Measurements from ENCODE around the gene PLP2. TPM values are rescaled to one million over a fixed set of nuclear protein-coding genes. Genes with fewer than 3 reads are reported as not detected.
A peak's percentile ranks its signal among the peaks of the same experiment; 100 is the strongest.

PLP2 gene
- total and polyA plus RNA-seq, 5 donors: 83.0 to 96.4 (median 89.0) TPM

DNA sequence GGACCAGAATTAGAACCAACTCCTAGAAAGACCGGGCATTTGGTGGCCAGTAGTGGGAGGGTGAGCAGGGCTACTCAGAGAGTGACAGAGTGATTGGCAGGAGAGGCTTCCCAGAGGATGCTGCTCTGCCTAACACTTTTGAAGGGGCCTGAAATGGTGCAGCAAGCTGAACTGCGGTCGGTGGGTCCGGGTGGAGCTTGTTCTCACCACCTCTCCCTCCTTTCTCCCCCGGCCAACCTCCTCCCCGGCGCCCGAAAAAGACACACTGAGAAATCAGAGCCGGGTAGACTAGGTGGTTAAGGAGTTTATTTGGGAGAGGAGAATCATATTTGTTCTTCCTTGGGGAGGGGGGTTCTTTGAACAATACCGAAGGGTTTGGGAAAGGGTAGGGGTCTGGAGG is 15.8 kb downstream of the PLP2 start:
- WGBS: 69% methylated on average over 10 of the region's 10 CpGs
- ATAC-seq: no peak
- Histone ChIP-seq H3K4me3 (ENCODE audit: low read length) (no peak overlapping the region), H3K9me3 (ENCODE audit: control insufficient read depth, low read length) (no peaks in the 10 kb centered on the region), H3K27me3 (ENCODE audit: control insufficient read depth, insufficient read depth) (no peaks in the 10 kb centered on the region), H3K27ac (ENCODE audit: low read length) (no peak overlapping the region), H3K4me1 (ENCODE audit: control insufficient read depth, insufficient read depth, low read length) (peaks cover 4% of the 10 kb centered on the region)
- peak in 1 of 3 donors; percentile 34 for DNase-seq
- intact Hi-C loops (cut with DNase I): no loop called here

DNA sequence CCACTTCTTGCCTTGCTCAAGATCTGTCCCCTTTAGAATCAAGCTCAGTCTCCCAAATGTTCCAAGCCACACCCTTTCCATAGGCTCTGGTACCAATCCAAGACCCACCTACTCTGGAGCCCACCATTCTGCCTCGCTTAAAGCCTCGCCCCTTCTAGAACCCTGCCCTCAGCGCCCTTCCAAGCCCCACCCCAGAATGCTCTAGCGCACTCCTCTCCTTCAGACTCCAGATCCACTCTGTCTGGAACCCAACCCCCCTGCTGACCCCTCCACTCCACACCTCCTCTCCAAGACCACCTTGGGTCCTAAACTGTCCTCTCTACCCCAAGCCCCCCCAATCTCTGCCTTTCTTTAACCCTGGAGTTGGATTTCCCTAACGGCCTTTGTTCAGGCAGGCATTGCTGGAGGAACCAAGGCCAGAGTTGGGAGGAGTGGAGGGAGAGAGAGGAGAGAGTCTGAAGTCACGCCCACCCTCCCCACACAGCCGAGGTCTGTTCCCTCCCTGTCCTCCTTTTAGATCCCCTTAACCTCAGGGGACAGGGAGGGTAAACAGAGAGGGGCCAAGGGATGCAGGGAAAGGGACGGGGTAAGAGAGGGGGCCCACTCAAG is 16.9 kb downstream of the PLP2 start:
- peak in 1 of 3 donors; percentile 32 for DNase-seq
- Histone ChIP-seq H3K4me3 (ENCODE audit: low read length) (no peak overlapping the region), H3K9me3 (ENCODE audit: control insufficient read depth, low read length) (no peaks in the 10 kb centered on the region), H3K4me1 (ENCODE audit: control insufficient read depth, insufficient read depth, low read length) (peaks cover 4% of the 10 kb centered on the region), H3K27ac (ENCODE audit: low read length) (peak overlapping the region; percentile 28), H3K27me3 (ENCODE audit: control insufficient read depth, insufficient read depth) (no peaks in the 10 kb centered on the region)
- WGBS: 63% methylated on average over 8 of the region's 8 CpGs
- intact Hi-C loops (cut with DNase I): no loop called here
- ATAC-seq: no peak

DNA sequence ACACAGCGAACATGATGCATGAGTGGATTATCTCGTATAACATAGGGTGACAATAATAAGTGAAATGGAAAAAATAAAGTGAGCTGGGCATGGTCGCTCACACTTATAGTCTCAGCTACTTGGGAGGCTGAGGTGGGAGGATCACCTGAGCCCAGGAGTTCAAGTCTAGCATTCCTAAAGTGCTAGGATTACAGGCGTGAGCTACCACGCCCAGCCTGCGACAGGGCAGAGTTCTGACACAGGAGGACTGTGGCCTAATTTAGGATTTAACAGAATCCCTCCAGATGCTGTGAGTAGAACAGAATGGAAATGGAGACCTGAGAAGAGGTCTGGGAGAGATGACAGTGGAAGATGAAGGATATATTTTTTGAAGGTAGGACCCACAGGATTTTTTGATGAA is 17.9 kb downstream of the PLP2 start:
- Histone ChIP-seq H3K27me3 (ENCODE audit: control insufficient read depth, insufficient read depth) (no peaks in the 10 kb centered on the region), H3K27ac (ENCODE audit: low read length) (peak overlapping the region; percentile 48), H3K9me3 (ENCODE audit: control insufficient read depth, low read length) (no peaks in the 10 kb centered on the region), H3K4me1 (ENCODE audit: control insufficient read depth, insufficient read depth, low read length) (peaks cover 4% of the 10 kb centered on the region), H3K4me3 (ENCODE audit: low read length) (no peak overlapping the region)
- ATAC-seq (no peak), DNase-seq (peak in 1 of 3 donors; percentile 6)
- 83% methylated on average over 6 of the region's 6 CpGs for WGBS
- intact Hi-C loops (cut with DNase I): loop anchor here in 2 of 4 donors (10.0 kb wide), 2 partner anchors 75 to 85 kb away; partner anchors contain the start of genes FOXP3 (in 1 of the 2) and PPP1R3F (in 1 of the 2)

DNA sequence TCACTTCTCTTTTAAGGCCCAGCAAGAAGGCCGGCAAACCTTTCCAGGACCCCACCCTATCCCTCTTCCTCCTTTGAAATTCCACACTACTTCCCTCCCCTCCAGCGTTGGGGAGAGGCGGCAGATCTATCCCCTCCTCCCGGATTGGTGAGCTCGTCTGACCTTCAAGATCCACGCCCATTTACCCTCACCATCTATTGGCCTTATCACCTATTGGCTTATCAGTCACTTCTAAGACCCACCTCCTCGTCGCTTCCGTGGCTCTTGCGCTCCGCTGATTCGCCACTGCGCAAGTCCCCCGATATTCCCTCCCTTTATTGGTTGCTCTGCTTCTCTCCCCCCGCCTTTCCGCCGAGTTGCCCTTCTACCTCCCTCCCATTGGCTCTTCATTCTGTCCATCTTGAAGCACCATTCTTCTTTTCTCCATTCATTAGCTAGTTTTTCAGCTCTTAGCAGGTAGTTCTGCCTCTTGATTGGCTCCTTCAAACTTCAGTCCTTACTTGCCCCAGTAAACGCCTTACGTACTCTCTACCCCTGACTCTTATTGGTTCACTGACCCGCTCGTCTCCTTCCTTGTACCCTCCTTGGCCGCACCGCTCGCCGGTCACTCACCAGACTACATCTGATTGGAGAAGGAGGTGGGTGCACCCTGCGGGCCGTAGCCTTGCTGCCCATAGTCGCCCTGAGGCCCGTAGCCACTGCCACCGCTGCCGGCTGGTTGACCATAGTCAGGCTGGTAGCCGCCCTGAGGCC is 19.3 kb downstream of the PLP2 start:
- ATAC-seq (peak; percentile 94), DNase-seq (peak; percentile 90 to 95 (median 94))
- intact Hi-C loops (cut with DNase I): loop anchor here in 2 of 4 donors (10.0 kb wide), 2 partner anchors 74 to 84 kb away; partner anchors contain the start of genes FOXP3 (in 1 of the 2) and PPP1R3F (in 1 of the 2)
- Histone ChIP-seq H3K9me3 (ENCODE audit: control insufficient read depth, low read length) (no peaks in the 10 kb centered on the region), H3K27ac (ENCODE audit: low read length) (peak overlapping the region; percentile 93), H3K27me3 (ENCODE audit: control insufficient read depth, insufficient read depth) (no peaks in the 10 kb centered on the region), H3K4me3 (ENCODE audit: low read length) (peak overlapping the region; percentile 53), H3K4me1 (ENCODE audit: control insufficient read depth, insufficient read depth, low read length) (no peaks in the 10 kb centered on the region)
- under 1% methylated on average over 32 of the region's 32 CpGs for WGBS

DNA sequence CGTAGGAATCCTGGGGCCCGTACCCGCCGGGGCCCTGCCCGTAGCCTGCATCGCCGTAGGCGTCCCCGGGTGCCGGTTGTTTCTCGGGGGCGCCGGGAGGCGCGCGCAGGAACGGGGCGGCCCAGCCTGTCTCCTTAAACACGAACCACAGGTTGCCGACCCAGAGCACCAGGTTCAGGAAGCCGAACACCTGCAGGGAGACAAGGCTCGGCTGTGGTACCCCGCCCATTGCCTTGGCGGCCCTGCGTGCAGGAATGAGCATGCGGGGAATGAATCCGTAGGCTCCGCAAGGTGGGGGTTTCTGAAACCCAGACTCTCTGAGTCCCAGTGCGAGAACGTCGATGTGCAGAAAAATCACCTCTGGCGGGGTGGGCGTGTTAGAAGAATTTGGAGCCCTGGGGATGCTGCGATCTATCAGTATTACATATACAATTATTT is 19.9 kb downstream of the PLP2 start:
- intact Hi-C loops (cut with DNase I): loop anchor here in 2 of 4 donors (10.0 kb wide), 2 partner anchors 73 to 83 kb away; partner anchors contain the start of genes FOXP3 (in 1 of the 2) and PPP1R3F (in 1 of the 2)
- WGBS: 1% methylated on average over 34 of the region's 34 CpGs
- peak overlapping the region; percentile 53 for H3K4me3 ChIP-seq (ENCODE audit: low read length)
- H3K27me3 ChIP-seq (ENCODE audit: control insufficient read depth, insufficient read depth): no peaks in the 10 kb centered on the region
- DNase-seq (no peak), ATAC-seq (no peak)
- H3K4me1 ChIP-seq (ENCODE audit: control insufficient read depth, insufficient read depth, low read length): no peaks in the 10 kb centered on the region
- peak overlapping the region; percentile 90 for H3K27ac ChIP-seq (ENCODE audit: low read length)
- H3K9me3 ChIP-seq (ENCODE audit: control insufficient read depth, low read length): no peaks in the 10 kb centered on the region

DNA sequence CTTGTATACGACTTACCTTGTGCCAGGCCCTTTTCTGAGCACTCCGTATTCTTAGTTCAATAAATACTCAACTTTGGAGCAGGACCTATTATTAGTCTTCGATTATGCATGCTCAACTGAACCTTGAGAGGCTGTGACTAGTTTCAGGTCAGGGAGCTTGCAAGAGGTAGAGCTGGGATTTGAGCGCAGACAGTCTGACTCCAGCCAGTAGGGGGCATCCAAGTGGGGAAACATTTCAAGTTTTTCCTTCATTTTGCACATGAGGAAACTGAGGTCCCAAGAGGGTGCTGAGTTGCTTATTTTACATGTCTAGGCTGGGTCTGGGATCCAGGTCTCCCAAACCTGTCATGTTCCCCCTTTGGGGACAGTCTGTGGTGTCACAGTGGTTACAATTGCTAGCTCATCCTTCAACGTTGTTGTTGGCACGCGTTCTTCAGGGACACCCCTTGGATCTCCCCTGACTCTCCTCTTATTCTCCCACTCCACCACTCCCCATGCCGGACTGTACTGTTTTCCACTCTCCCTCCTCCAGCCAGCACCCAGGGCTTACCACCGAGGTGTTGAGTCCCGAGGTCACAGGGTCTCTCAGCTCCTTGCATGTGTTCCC is 21.1 kb downstream of the PLP2 start:
- H3K27me3 ChIP-seq (ENCODE audit: control insufficient read depth, insufficient read depth): no peaks in the 10 kb centered on the region
- ATAC-seq (no peak), DNase-seq (peak in 1 of 3 donors; percentile 27)
- H3K27ac ChIP-seq (ENCODE audit: low read length): no peak overlapping the region
- WGBS: 58% methylated on average over 10 of the region's 10 CpGs
- no peaks in the 10 kb centered on the region for H3K4me1 ChIP-seq (ENCODE audit: control insufficient read depth, insufficient read depth, low read length)
- intact Hi-C loops (cut with DNase I): loop anchor here in 2 of 4 donors (10.0 kb wide), 2 partner anchors 72 to 82 kb away; partner anchors contain the start of genes FOXP3 (in 1 of the 2) and PPP1R3F (in 1 of the 2)
- H3K4me3 ChIP-seq (ENCODE audit: low read length): no peak overlapping the region
- H3K9me3 ChIP-seq (ENCODE audit: control insufficient read depth, low read length): no peaks in the 10 kb centered on the region

DNA sequence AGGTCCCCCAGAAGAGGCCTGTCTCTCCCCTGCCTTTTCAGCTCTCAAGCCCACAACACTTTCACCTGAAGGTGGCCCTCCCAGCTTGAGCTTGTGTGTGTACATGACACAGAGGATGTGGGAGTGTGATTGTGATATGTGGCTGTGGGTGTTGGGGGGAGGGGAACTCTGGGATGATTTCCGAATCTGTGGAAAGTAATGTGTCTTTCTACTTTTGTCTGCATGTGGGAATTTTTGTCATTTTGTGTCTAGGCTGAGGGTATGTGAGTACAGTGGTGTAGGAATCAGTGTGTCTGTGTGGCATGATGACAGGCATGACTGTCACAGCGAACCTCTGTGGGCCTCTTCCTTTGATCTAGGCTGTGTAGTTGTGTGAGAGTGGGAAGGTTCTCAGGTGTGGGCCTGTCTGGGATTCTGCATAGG is 21.9 kb downstream of the PLP2 start:
- no peaks in the 10 kb centered on the region for H3K4me1 ChIP-seq (ENCODE audit: control insufficient read depth, insufficient read depth, low read length)
- ATAC-seq (no peak), DNase-seq (no peak)
- H3K27me3 ChIP-seq (ENCODE audit: control insufficient read depth, insufficient read depth): no peaks in the 10 kb centered on the region
- H3K27ac ChIP-seq (ENCODE audit: low read length): no peak overlapping the region
- H3K4me3 ChIP-seq (ENCODE audit: low read length): no peak overlapping the region
- H3K9me3 ChIP-seq (ENCODE audit: control insufficient read depth, low read length): no peaks in the 10 kb centered on the region
- intact Hi-C loops (cut with DNase I): loop anchor here in 2 of 4 donors (10.0 kb wide), 2 partner anchors 71 to 81 kb away; partner anchors contain the start of genes FOXP3 (in 1 of the 2) and PPP1R3F (in 1 of the 2)
- WGBS: 56% methylated on average over 2 of the region's 2 CpGs

DNA sequence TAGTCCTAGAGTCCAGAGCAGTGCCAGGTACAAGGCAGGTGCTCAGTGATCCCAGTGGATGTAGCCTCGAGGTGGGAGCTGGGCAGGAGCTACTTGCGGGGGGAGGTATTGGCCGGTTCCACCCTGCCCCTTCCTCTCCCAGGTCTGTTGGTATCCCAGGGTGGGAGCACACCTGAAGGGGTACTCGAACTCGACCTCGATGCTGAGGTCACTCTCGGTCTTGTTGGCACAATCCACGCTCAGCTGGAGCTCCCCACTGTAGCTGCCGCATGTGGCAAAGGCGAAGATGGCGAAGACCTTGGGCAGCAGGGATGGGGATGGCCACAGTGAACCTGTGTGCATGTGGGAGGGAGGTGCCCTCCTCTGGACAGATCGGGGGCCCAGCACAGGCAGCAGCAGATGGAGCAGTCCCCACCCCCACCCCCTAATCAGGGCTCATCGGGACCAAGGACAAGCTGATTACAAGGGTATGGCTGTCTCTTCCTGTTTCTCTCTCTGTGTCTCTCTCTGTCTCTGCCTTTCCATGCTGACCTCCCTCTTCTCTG is 25.9 kb downstream of the PLP2 start:
- Histone ChIP-seq H3K27ac (ENCODE audit: low read length) (no peak overlapping the region), H3K9me3 (ENCODE audit: control insufficient read depth, low read length) (no peaks in the 10 kb centered on the region), H3K4me3 (ENCODE audit: low read length) (no peak overlapping the region), H3K27me3 (ENCODE audit: control insufficient read depth, insufficient read depth) (no peaks in the 10 kb centered on the region), H3K4me1 (ENCODE audit: control insufficient read depth, insufficient read depth, low read length) (no peaks in the 10 kb centered on the region)
- intact Hi-C loops (cut with DNase I): loop anchor here in 2 of 4 donors (10.0 kb wide), 2 partner anchors 67 to 77 kb away; partner anchors contain the start of genes FOXP3 (in 1 of the 2) and PPP1R3F (in 1 of the 2)
- WGBS: 73% methylated on average over 13 of the region's 13 CpGs
- ATAC-seq: no peak
- DNase-seq: no peak

DNA sequence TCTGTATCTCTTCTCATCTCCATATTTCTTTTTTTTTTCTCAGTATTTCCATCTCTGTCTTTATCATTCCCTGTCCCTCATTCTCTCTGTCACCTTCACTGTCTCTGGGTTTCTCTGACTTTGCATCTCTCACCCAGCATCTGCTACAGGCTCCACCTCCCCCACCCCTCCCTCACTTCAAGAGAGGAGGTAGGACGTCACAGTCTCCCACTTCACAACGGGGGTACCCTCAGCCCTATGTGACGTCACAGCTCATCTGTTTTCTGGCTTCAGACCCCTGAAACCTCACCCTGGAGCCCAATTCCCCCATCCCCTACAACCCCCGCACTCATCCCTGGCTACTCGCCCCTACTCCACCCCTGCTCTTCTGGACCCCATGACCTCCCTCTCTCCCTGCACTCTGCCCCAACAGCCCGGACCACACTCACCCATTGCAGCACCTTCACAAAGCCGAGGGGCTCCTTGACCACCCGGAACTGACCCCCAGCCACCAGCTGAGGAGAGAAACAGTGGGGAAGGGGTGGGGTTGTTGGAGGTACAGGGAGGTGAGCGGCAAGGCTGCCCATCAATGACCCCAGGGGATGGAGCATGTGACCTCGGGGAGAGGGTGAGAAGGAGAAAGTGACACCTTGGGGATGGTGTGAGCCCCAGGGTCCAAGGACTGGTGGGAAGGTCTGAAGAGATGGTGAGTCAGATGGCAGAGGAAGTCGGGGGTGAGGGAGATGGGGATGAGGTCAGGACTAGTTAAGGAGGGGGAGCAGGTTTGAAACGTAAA is 27.0 kb downstream of the PLP2 start:
- ATAC-seq: no peak
- H3K27ac ChIP-seq (ENCODE audit: low read length): no peak overlapping the region
- H3K4me3 ChIP-seq (ENCODE audit: low read length): no peak overlapping the region
- H3K9me3 ChIP-seq (ENCODE audit: control insufficient read depth, low read length): no peaks in the 10 kb centered on the region
- 15% methylated on average over 12 of the region's 12 CpGs for WGBS
- DNase-seq: no peak
- no peaks in the 10 kb centered on the region for H3K4me1 ChIP-seq (ENCODE audit: control insufficient read depth, insufficient read depth, low read length)
- intact Hi-C loops (cut with DNase I): loop anchor here in 2 of 4 donors (10.0 kb wide), 2 partner anchors 66 to 76 kb away; partner anchors contain the start of genes FOXP3 (in 1 of the 2) and PPP1R3F (in 1 of the 2)
- no peaks in the 10 kb centered on the region for H3K27me3 ChIP-seq (ENCODE audit: control insufficient read depth, insufficient read depth)

DNA sequence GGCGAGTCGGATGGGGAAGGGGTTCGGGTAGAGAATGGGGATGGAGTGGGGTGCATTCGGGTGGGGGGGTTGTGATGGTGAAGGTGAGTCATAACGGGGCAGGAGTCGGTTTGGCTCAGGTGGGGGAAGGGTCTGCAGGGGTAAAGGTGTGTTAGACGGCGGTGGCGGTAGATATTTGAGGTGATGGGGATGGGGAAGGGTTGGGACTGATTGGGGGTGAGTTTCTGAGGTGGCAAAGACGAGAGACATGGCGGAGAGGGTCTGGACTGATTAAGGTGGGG is 27.6 kb downstream of the PLP2 start:
- 10% methylated on average over 11 of the region's 11 CpGs for whole genome bisulfite sequencing
- Histone ChIP-seq H3K27ac (ENCODE audit: low read length) (no peak overlapping the region), H3K9me3 (ENCODE audit: control insufficient read depth, low read length) (no peaks in the 10 kb centered on the region), H3K4me1 (ENCODE audit: control insufficient read depth, insufficient read depth, low read length) (no peaks in the 10 kb centered on the region), H3K27me3 (ENCODE audit: control insufficient read depth, insufficient read depth) (no peaks in the 10 kb centered on the region), H3K4me3 (ENCODE audit: low read length) (no peak overlapping the region)
- intact Hi-C loops (cut with DNase I): loop anchor here in 2 of 4 donors (10.0 kb wide), 2 partner anchors 66 to 76 kb away; partner anchors contain the start of genes FOXP3 (in 1 of the 2) and PPP1R3F (in 1 of the 2)
- DNase-seq (no peak), ATAC-seq (no peak)
